Measurements from ENCODE around the gene PHLDA3.
A peak's percentile ranks its signal among the peaks of the same experiment; 100 is the strongest.

PHLDA3 gene

GRCh38 chr1:201468844-201469644 lies at the start of gene PHLDA3:
Gene PHLDA3, minus strand, starts transcription at chr1:201469188. Its CDS starts 402 bp downstream, at chr1:201468786.
- DNase-seq, result peak; percentile 37

GRCh38 chr1:201518071-201518470 lies 49.1 kb upstream of the PHLDA3 start:
- no peak for DNase-seq

GRCh38 chr1:201517631-201518030 lies 48.6 kb upstream of the PHLDA3 start:
- no peak for DNase-seq

GRCh38 chr1:201516511-201517127 lies 47.6 kb upstream of the PHLDA3 start:
- DNase-seq, result no peak

- DNase-seq, result no peak
Measured at GRCh38 chr1:201515895-201516294, 46.9 kb upstream of the PHLDA3 start.

GRCh38 chr1:201515062-201515750 lies 46.2 kb upstream of the PHLDA3 start:
- DNase-seq, result no peak

GRCh38 chr1:201514466-201514865 lies 45.5 kb upstream of the PHLDA3 start:
- DNase-seq, result no peak

- no peak for DNase-seq
Measured at GRCh38 chr1:201513498-201514243, 44.7 kb upstream of the PHLDA3 start.

GRCh38 chr1:201511941-201512539 lies 43.1 kb upstream of the PHLDA3 start:
- no peak for DNase-seq

GRCh38 chr1:201511396-201511940 lies 42.5 kb upstream of the PHLDA3 start:
- DNase-seq, result no peak

- DNase-seq, result no peak
Measured at GRCh38 chr1:201510734-201511133, 41.7 kb upstream of the PHLDA3 start.

GRCh38 chr1:201509601-201510374 lies 40.8 kb upstream of the PHLDA3 start:
- no peak for DNase-seq

GRCh38 chr1:201508809-201509208 lies 39.8 kb upstream of the PHLDA3 start:
- no peak for DNase-seq

- DNase-seq, result no peak
Measured at GRCh38 chr1:201507360-201507675, 38.3 kb upstream of the PHLDA3 start.

GRCh38 chr1:201506557-201507359 lies 37.8 kb upstream of the PHLDA3 start, which contains the start of gene CSRP1:
Gene CSRP1, minus strand, starts transcription at chr1:201507123. Its CDS starts 10,820 bp downstream, at chr1:201496303.
- peak; percentile 24 for DNase-seq

GRCh38 chr1:201506092-201506491 lies 37.1 kb upstream of the PHLDA3 start:
- no peak for DNase-seq

GRCh38 chr1:201505503-201505890 lies 36.5 kb upstream of the PHLDA3 start:
- DNase-seq, result peak; percentile 47

GRCh38 chr1:201504799-201505502 lies 36.0 kb upstream of the PHLDA3 start:
- DNase-seq, result peak; percentile 47

- no peak for DNase-seq
Measured at GRCh38 chr1:201504179-201504631, 35.2 kb upstream of the PHLDA3 start.
